ENCODE results near the gene TBC1D21. TPM values are rescaled to one million over a fixed set of nuclear protein-coding genes. Genes with fewer than 3 reads are reported as not detected.

Gene TBC1D21
- total RNA-seq, 1 donor from 2014 or later, result not detected

- no peak for DNase-seq (ENCODE audit: low read depth, low spot score)
- H3K9me3 Mint-ChIP-seq, result peaks cover 9% of the 10 kb centered on the region
- peaks cover 4% of the 10 kb centered on the region for H3K36me3 Mint-ChIP-seq (ENCODE audit: low read depth)
- no peak overlapping the region for H3K27ac Mint-ChIP-seq (ENCODE audit: unreplicated experiment)
- peaks cover 9% of the 10 kb centered on the region for H3K4me1 Mint-ChIP-seq
- H3K4me3 Mint-ChIP-seq, result no peak overlapping the region
- TF ChIP-seq, protein P1, sequence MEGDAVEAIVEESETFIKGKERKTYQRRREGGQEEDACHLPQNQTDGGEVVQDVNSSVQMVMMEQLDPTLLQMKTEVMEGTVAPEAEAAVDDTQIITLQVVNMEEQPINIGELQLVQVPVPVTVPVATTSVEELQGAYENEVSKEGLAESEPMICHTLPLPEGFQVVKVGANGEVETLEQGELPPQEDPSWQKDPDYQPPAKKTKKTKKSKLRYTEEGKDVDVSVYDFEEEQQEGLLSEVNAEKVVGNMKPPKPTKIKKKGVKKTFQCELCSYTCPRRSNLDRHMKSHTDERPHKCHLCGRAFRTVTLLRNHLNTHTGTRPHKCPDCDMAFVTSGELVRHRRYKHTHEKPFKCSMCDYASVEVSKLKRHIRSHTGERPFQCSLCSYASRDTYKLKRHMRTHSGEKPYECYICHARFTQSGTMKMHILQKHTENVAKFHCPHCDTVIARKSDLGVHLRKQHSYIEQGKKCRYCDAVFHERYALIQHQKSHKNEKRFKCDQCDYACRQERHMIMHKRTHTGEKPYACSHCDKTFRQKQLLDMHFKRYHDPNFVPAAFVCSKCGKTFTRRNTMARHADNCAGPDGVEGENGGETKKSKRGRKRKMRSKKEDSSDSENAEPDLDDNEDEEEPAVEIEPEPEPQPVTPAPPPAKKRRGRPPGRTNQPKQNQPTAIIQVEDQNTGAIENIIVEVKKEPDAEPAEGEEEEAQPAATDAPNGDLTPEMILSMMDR (conservative IDR thresholded peaks at IDR 0.05), result no peak
- H3K27me3 Mint-ChIP-seq (ENCODE audit: low read depth), result peaks cover 10% of the 10 kb centered on the region
Measured at GRCh38 chr15:73914145-73914544, 40.8 kb downstream of the TBC1D21 start.

DNA sequence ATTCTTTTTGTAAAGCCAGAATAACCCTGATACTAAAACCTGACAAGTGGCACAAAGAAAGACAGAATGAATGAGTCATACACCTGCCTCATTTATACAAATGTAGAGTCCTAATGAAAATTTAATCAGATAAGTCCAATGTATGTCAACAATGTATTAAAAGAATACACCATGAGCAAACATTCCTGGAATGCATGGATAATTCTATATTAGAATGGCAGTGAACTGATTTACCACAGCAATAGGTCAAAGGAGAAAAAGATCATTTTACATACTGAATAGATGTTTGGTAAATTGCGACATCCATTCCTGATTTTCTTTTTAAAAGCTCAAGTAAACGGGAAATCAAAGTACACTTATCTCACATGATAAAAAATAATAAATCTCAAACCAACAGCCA lies 41.7 kb downstream of the TBC1D21 start:
- no peak overlapping the region for H3K4me3 Mint-ChIP-seq
- TF ChIP-seq, protein P1 (conservative IDR thresholded peaks at IDR 0.05), result no peak
- H3K27ac Mint-ChIP-seq (ENCODE audit: unreplicated experiment), result no peak overlapping the region
- H3K36me3 Mint-ChIP-seq (ENCODE audit: low read depth), result peaks cover 4% of the 10 kb centered on the region
- DNase-seq (ENCODE audit: low read depth, low spot score), result no peak
- H3K27me3 Mint-ChIP-seq (ENCODE audit: low read depth), result peaks cover 10% of the 10 kb centered on the region
- H3K9me3 Mint-ChIP-seq, result peaks cover 9% of the 10 kb centered on the region
- peaks cover 10% of the 10 kb centered on the region for H3K4me1 Mint-ChIP-seq

GRCh38 chr15:73918784-73919183 lies 45.4 kb downstream of the TBC1D21 start:
- TF ChIP-seq, protein P1 (conservative IDR thresholded peaks at IDR 0.05), result no peak
- Mint-ChIP-seq H3K4me1 (peaks cover 31% of the 10 kb centered on the region), H3K27ac (ENCODE audit: unreplicated experiment) (no peak overlapping the region)

DNA sequence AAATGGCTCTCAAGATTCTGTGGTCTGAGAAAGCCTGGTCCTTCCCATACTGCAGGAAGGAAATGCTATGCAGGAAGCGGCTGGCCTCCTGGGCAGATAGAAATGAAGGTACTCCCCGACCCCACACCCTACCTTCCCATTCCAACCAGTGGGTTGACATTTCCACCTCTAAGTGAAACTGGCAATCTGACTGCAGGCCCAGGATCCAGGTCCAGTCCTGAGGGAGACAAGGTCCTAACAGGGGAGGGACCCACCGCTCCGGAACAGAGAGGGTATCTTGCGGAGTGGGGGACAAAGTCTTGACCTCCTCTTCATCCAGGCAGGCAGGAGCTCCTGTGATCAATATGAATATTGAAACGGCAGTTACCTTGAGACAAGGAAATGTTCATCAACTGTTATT lies 46.3 kb downstream of the TBC1D21 start:
- H3K27ac Mint-ChIP-seq (ENCODE audit: unreplicated experiment), result no peak overlapping the region
- H3K4me3 Mint-ChIP-seq, result no peak overlapping the region
- DNase-seq (ENCODE audit: low read depth, low spot score), result no peak
- H3K9me3 Mint-ChIP-seq, result peaks cover 9% of the 10 kb centered on the region
- peaks cover 4% of the 10 kb centered on the region for H3K36me3 Mint-ChIP-seq (ENCODE audit: low read depth)
- H3K27me3 Mint-ChIP-seq (ENCODE audit: low read depth), result no peaks in the 10 kb centered on the region
- H3K4me1 Mint-ChIP-seq, result peaks cover 40% of the 10 kb centered on the region
- TF ChIP-seq, protein P1 (conservative IDR thresholded peaks at IDR 0.05), result no peak

More at GRCh38 chr15:73918784-73919183, 45.4 kb downstream of the TBC1D21 start:
- no peaks in the 10 kb centered on the region for H3K27me3 Mint-ChIP-seq (ENCODE audit: low read depth)
- no peak overlapping the region for H3K4me3 Mint-ChIP-seq
- peaks cover 9% of the 10 kb centered on the region for H3K9me3 Mint-ChIP-seq
- peaks cover 4% of the 10 kb centered on the region for H3K36me3 Mint-ChIP-seq (ENCODE audit: low read depth)
- no peak for DNase-seq (ENCODE audit: low read depth, low spot score)

- TF ChIP-seq, protein P1 (conservative IDR thresholded peaks at IDR 0.05), result no peak
- peak overlapping the region; percentile 2 for H3K27ac Mint-ChIP-seq (ENCODE audit: unreplicated experiment)
- DNase-seq (ENCODE audit: low read depth, low spot score), result no peak
- peaks cover 9% of the 10 kb centered on the region for H3K9me3 Mint-ChIP-seq
- H3K36me3 Mint-ChIP-seq (ENCODE audit: low read depth), result peaks cover 4% of the 10 kb centered on the region
- H3K27me3 Mint-ChIP-seq (ENCODE audit: low read depth), result peaks cover 7% of the 10 kb centered on the region
- H3K4me3 Mint-ChIP-seq, result no peak overlapping the region
- H3K4me1 Mint-ChIP-seq, result peaks cover 47% of the 10 kb centered on the region
Measured at GRCh38 chr15:73921254-73921925, 48.0 kb downstream of the TBC1D21 start.
